Measurements from ENCODE around the gene GPR146. TPM values are rescaled to one million over a fixed set of nuclear protein-coding genes. Genes with fewer than 3 reads are reported as not detected.

GPR146 gene
- total RNA-seq, 1 donor, result 5.1 TPM

DNA sequence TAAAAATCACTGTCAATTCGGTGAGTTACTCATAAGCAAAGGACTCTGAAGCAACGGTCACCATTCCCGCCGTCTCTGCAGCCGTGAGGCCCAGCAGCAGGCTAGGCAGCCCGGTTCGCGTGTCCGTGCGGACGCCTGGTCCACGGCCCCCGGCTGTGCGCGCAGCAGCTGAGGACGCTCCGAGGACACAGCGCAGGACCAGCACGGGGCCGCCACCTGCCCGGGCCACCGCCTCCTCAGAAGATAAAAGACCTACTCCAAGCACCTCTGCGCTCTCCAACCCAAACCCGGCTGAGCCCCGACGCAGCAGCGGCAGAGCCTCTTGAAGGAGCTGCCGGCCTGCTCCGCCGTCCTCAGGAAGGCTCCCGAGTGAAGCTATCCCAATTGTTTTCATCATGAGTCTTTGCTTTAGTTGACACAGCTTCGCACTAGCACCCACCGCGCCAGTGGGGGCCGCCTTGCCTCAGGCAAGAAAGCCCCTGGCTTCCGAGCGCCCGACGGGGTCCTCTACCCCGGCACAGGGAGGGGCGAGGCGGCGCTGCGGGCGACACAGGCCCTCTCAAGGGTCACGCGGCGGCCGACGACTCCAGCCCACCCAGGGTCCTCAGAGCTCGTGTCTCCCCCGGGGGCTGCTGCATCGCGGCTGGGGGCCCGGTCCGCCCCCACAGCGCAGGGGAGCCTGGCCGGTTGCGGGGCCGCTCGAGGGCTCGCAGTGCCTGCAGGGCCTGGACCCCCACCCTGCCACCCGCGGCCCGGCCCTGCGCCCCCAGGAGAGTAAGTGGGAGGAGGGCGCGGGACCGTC, 16.9 kb upstream of the GPR146 start:
- TF ChIP-seq, protein P1, sequence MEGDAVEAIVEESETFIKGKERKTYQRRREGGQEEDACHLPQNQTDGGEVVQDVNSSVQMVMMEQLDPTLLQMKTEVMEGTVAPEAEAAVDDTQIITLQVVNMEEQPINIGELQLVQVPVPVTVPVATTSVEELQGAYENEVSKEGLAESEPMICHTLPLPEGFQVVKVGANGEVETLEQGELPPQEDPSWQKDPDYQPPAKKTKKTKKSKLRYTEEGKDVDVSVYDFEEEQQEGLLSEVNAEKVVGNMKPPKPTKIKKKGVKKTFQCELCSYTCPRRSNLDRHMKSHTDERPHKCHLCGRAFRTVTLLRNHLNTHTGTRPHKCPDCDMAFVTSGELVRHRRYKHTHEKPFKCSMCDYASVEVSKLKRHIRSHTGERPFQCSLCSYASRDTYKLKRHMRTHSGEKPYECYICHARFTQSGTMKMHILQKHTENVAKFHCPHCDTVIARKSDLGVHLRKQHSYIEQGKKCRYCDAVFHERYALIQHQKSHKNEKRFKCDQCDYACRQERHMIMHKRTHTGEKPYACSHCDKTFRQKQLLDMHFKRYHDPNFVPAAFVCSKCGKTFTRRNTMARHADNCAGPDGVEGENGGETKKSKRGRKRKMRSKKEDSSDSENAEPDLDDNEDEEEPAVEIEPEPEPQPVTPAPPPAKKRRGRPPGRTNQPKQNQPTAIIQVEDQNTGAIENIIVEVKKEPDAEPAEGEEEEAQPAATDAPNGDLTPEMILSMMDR (IDR thresholded peaks at IDR 0.05; ENCODE audit: extremely low read depth, low read depth, low read length), result no peak
- Histone ChIP-seq H2AFZ (ENCODE audit: low read length) (no peak overlapping the region), H3K36me3 (ENCODE audit: insufficient read depth, low read length) (peaks cover 23% of the 10 kb centered on the region), H3K4me3 (ENCODE audit: insufficient read depth, low read length) (peak overlapping the region; percentile 83), H3K27ac (ENCODE audit: low read depth, low read length) (peak overlapping the region; percentile 79), H3K4me1 (ENCODE audit: insufficient read depth, low read length) (peaks cover 5% of the 10 kb centered on the region), H3K27me3 (ENCODE audit: insufficient read depth, low read length) (no peaks in the 10 kb centered on the region), H3K79me2 (ENCODE audit: insufficient read depth, low read length) (peaks cover 59% of the 10 kb centered on the region), H4K20me1 (ENCODE audit: insufficient read depth, low read length) (peaks cover 50% of the 10 kb centered on the region), H3K9me3 (ENCODE audit: low read depth, low read length) (no peaks in the 10 kb centered on the region), H3K4me2 (ENCODE audit: insufficient read depth, low read length) (peak overlapping the region; percentile 81)
- peak; percentile 97 for DNase-seq (ENCODE audit: insufficient read length, low spot score, missing footprints)

- peak; percentile 100 for DNase-seq (ENCODE audit: insufficient read length, low spot score, missing footprints)
- TF ChIP-seq, protein P1 (IDR thresholded peaks at IDR 0.05; ENCODE audit: extremely low read depth, low read depth, low read length), result no peak
- peak overlapping the region; percentile 83 for H3K4me3 ChIP-seq (ENCODE audit: insufficient read depth, low read length)
- H4K20me1 ChIP-seq (ENCODE audit: insufficient read depth, low read length), result peaks cover 43% of the 10 kb centered on the region
- peak overlapping the region; percentile 76 for H2AFZ ChIP-seq (ENCODE audit: low read length)
- peak overlapping the region; percentile 81 for H3K4me2 ChIP-seq (ENCODE audit: insufficient read depth, low read length)
- H3K27me3 ChIP-seq (ENCODE audit: insufficient read depth, low read length), result no peaks in the 10 kb centered on the region
- peaks cover 5% of the 10 kb centered on the region for H3K4me1 ChIP-seq (ENCODE audit: insufficient read depth, low read length)
- H3K9me3 ChIP-seq (ENCODE audit: low read depth, low read length), result no peaks in the 10 kb centered on the region
- H3K36me3 ChIP-seq (ENCODE audit: insufficient read depth, low read length), result peaks cover 23% of the 10 kb centered on the region
- peak overlapping the region; percentile 79 for H3K27ac ChIP-seq (ENCODE audit: low read depth, low read length)
- peaks cover 52% of the 10 kb centered on the region for H3K79me2 ChIP-seq (ENCODE audit: insufficient read depth, low read length)
Measured at GRCh38 chr7:1028044-1028770, 16.1 kb upstream of the GPR146 start.

- Histone ChIP-seq H3K4me3 (ENCODE audit: insufficient read depth, low read length) (peak overlapping the region; percentile 83), H3K27ac (ENCODE audit: low read depth, low read length) (peak overlapping the region; percentile 79), H3K36me3 (ENCODE audit: insufficient read depth, low read length) (peaks cover 23% of the 10 kb centered on the region), H3K27me3 (ENCODE audit: insufficient read depth, low read length) (no peaks in the 10 kb centered on the region), H3K4me2 (ENCODE audit: insufficient read depth, low read length) (peak overlapping the region; percentile 81), H4K20me1 (ENCODE audit: insufficient read depth, low read length) (peaks cover 35% of the 10 kb centered on the region), H3K9me3 (ENCODE audit: low read depth, low read length) (no peaks in the 10 kb centered on the region), H3K4me1 (ENCODE audit: insufficient read depth, low read length) (peaks cover 5% of the 10 kb centered on the region), H2AFZ (ENCODE audit: low read length) (peak overlapping the region; percentile 76), H3K79me2 (ENCODE audit: insufficient read depth, low read length) (peaks cover 44% of the 10 kb centered on the region)
- TF ChIP-seq, protein P1 (IDR thresholded peaks at IDR 0.05; ENCODE audit: extremely low read depth, low read depth, low read length), result no peak
- peak; percentile 100 for DNase-seq (ENCODE audit: insufficient read length, low spot score, missing footprints)
Measured at GRCh38 chr7:1028775-1029636, 15.3 kb upstream of the GPR146 start.

All from osteoblast (primary cell).